Transverse colon (tissue), 4 donors: ENCODE data around the gene HCAR3. TPM values are rescaled to one million over a fixed set of nuclear protein-coding genes. Genes with fewer than 3 reads are reported as not detected.
"Not testable (repeated sequence)": the region's sequence is repeated elsewhere in the genome, so short reads cannot be mapped to it uniquely, and the experiment has no call there.

ENCODE experiments used
- DNase-seq: peaks from one replicate; pipeline ENCODE4 v3.0.0-alpha.2; 2019
- H3K27ac ChIP-seq, 4 donors: fragments of 200-600 bp; sonication (generic); 2 replicates each; pipeline ENCODE4 v1.5.1; 2016 to 2018; ENCODE audit warnings: inconsistent platforms in 4 of 4
- H3K27me3 ChIP-seq: fragments of 200-600 bp; sonication (generic); 2 replicates; pipeline ENCODE4 v1.5.1; 2017; ENCODE audit warnings: inconsistent platforms
- H3K36me3 ChIP-seq, 4 donors: fragments of 200-600 bp; sonication (generic); 2 replicates each; pipeline ENCODE4 v1.5.1; 2017 to 2019; ENCODE audit warnings: inconsistent platforms in 4 of 4
- H3K4me1 ChIP-seq, 4 donors: fragments of 200-600 bp; sonication (generic); 2 replicates each; pipeline ENCODE4 v1.5.1; 2017 to 2020; ENCODE audit warnings: inconsistent platforms in 4 of 4
- H3K4me3 ChIP-seq, 4 donors: fragments of 200-600 bp; sonication (generic); 1 replicate in 1 of 4; 2 replicates in 3 of 4; pipeline versions ENCODE4 v1.5.1 to v1.6.1; 2017 to 2019; ENCODE audit warnings: inconsistent platforms in 4 of 4
- H3K9me3 ChIP-seq, 2 donors: fragments of 200-600 bp; sonication (generic); 2 replicates each; pipeline ENCODE4 v1.5.1; 2017 to 2019; ENCODE audit warnings: inconsistent platforms in 2 of 2
- CTCF ChIP-seq, 5 experiments: fragments of 200-600 bp in 3 of 5; fragments of 450-650 bp in 2 of 5; sonication (generic) in 3 of 5; IDR thresholded peaks; 1 replicate in 2 of 5; 2 replicates in 3 of 5; pipeline ENCODE4 v1.5.1; 2016 to 2017; ENCODE audit warnings: antibody characterized with exemption in 5 of 5, inconsistent platforms in 3 of 5, mild to moderate bottlenecking in 2 of 5, moderate library complexity in 1 of 5
- EP300 ChIP-seq: sonication (generic); formaldehyde crosslinking; IDR thresholded peaks from one replicate; pipeline ENCODE4 v1.6.1; 2017; ENCODE audit warnings: antibody characterized with exemption, low read depth
- POLR2A ChIP-seq: fragments of 450-650 bp; IDR thresholded peaks from one replicate; pipeline ENCODE4 v1.6.1; 2016; ENCODE audit warnings: antibody characterized with exemption, mild to moderate bottlenecking, moderate library complexity
- POLR2AphosphoS5 ChIP-seq, 3 donors: sonication (generic); formaldehyde crosslinking; IDR thresholded peaks; one replicate each; pipeline ENCODE4 v1.6.1; 2016; ENCODE audit warnings: antibody characterized with exemption in 3 of 3
- WGBS, 2 donors: methylation state at CpG; one replicate each; pipeline ENCODE4 v1.1.5; 2018; ENCODE audit warnings: low coverage in 1 of 2; 5-methylcytosine and 5-hydroxymethylcytosine counted together
- in situ Hi-C, 4 donors: fragments of 200-750 bp; cut with MboI; loops; one replicate each; pipeline versions ENCODE4 v1.15.0 to v1.15.1; 2017; ENCODE audit warnings: low sequenced_read_pairs in 3 of 4, low pct_ligation_motif_present in 1 of 4, low pct_unique_long_range_greater_than_20kb in 1 of 4
- intact Hi-C: fragments of 100-400 bp; cut with DNase I; formaldehyde crosslinking; loops from one replicate; pipeline ENCODE4 v1.15.1; 2023; ENCODE audit warnings: low total_unique reads
- total RNA-seq, 4 donors: library from RNA; depleted of rRNA; stranded (reverse); fragments of >200 nt; gene quantifications; one replicate each; pipeline ENCODE4 v1.1.0, GENCODE V29; 2016

HCAR3 gene
- total RNA-seq, 4 donors from 2014 or later: not detected

GRCh38 chr12:122676015-122676414 lies 40.6 kb downstream of the HCAR3 start:
- intact Hi-C loops, H3K9me3 ChIP-seq, H3K36me3 ChIP-seq, H3K4me1 ChIP-seq, H3K4me3 ChIP-seq, in situ Hi-C loops, DNase-seq, H3K27ac ChIP-seq, H3K27me3 ChIP-seq: not testable (repeated sequence)
- WGBS, 2 donors: 90 to 95% methylated on average over 6 to 8 of the region's 8 CpGs

- no peaks in the 10 kb centered on the region for H3K4me1 ChIP-seq
- intact Hi-C loops: no loop called here
- H3K36me3 ChIP-seq: no peaks in the 10 kb centered on the region
- H3K27ac ChIP-seq: no peak overlapping the region
- 74 to 83% methylated on average over 2 of the region's 2 CpGs for WGBS, 2 donors
- no peak overlapping the region for H3K4me3 ChIP-seq
- TF ChIP-seq POLR2A: no peak
- no peak for TF ChIP-seq POLR2AphosphoS5 (IDR thresholded peaks at IDR 0.05)
- H3K27me3 ChIP-seq: no peaks in the 10 kb centered on the region
- H3K9me3 ChIP-seq: no peaks in the 10 kb centered on the region
- DNase-seq: no peak
- in situ Hi-C loops: no loop called here
Measured at GRCh38 chr12:122672515-122672914, 44.1 kb downstream of the HCAR3 start.

GRCh38 chr12:122669397-122670070 lies 47.1 kb downstream of the HCAR3 start:
- Histone ChIP-seq H3K4me1 (no peaks in the 10 kb centered on the region), H3K9me3 (no peaks in the 10 kb centered on the region), H3K27ac (no peak overlapping the region), H3K27me3 (no peaks in the 10 kb centered on the region), H3K4me3 (no peak overlapping the region), H3K36me3 (no peaks in the 10 kb centered on the region)
- WGBS, 2 donors: 67 to 69% methylated on average over 5 of the region's 5 CpGs
- DNase-seq: no peak
- in situ Hi-C loops (no loop called here), intact Hi-C loops (no loop called here)
- TF ChIP-seq EP300: no peak
- TF ChIP-seq POLR2A: no peak
- TF ChIP-seq CTCF (IDR thresholded peaks at IDR 0.05): no peak
- TF ChIP-seq POLR2AphosphoS5 (IDR thresholded peaks at IDR 0.05): no peak

- TF ChIP-seq POLR2A (no peak), CTCF (IDR thresholded peaks at IDR 0.05) (no peak), POLR2AphosphoS5 (IDR thresholded peaks at IDR 0.05) (no peak), EP300 (no peak)
- no peaks in the 10 kb centered on the region for H3K9me3 ChIP-seq
- WGBS, 2 donors: 64 to 78% methylated on average over 2 of the region's 2 CpGs
- H3K4me3 ChIP-seq: no peak overlapping the region
- H3K36me3 ChIP-seq: no peaks in the 10 kb centered on the region
- no peaks in the 10 kb centered on the region for H3K27me3 ChIP-seq
- no peaks in the 10 kb centered on the region for H3K4me1 ChIP-seq
- no peak for DNase-seq
- in situ Hi-C loops: no loop called here
- no peak overlapping the region for H3K27ac ChIP-seq
- intact Hi-C loops: no loop called here
Measured at GRCh38 chr12:122668268-122668667, 48.3 kb downstream of the HCAR3 start.

GRCh38 chr12:122665759-122666158 lies 50.9 kb downstream of the HCAR3 start:
- 90% methylated on average over 5 of the region's 5 CpGs; no CpG with 5 or more reads in 1 of the 2 donors for WGBS, 2 donors
- DNase-seq: no peak
- Histone ChIP-seq H3K36me3 (no peaks in the 10 kb centered on the region), H3K4me1 (no peaks in the 10 kb centered on the region), H3K27me3 (no peaks in the 10 kb centered on the region), H3K9me3 (no peaks in the 10 kb centered on the region), H3K4me3 (no peak overlapping the region), H3K27ac (no peak overlapping the region)
- intact Hi-C loops: loop anchor here (2.0 kb wide), 1 partner anchor 71 kb away; no protein-coding TSS in a partner anchor
- no peak for TF ChIP-seq POLR2AphosphoS5 (IDR thresholded peaks at IDR 0.05)
- TF ChIP-seq EP300: no peak
- TF ChIP-seq CTCF (IDR thresholded peaks at IDR 0.05): no peak
- TF ChIP-seq POLR2A: no peak
- in situ Hi-C loops: no loop called here
